Loucy (cell line): ENCODE measurements around the gene PCID2.

Experiments used
- H2AFZ ChIP-seq: fragments of 200-600 bp; sonication (generic); 2 replicates; pipeline ENCODE4 v1.6.0; 2016; ENCODE audit warnings: antibody characterized with exemption, mild to moderate bottlenecking, low read length, moderate library complexity
- H3F3A ChIP-seq: fragments of 200-600 bp; 2 replicates; pipeline ENCODE4 v1.6.0; 2016; ENCODE audit warnings: antibody characterized with exemption, low read depth, mild to moderate bottlenecking
- H3K27me3 ChIP-seq: fragments of 200-600 bp; sonication (generic); 2 replicates; pipeline ENCODE4 v1.6.1; 2014; ENCODE audit warnings: low read length, mild to moderate bottlenecking; ENCODE audit not compliant: insufficient read depth, poor library complexity, severe bottlenecking
- H3K36me3 ChIP-seq: fragments of 200-600 bp; sonication (generic); 2 replicates; pipeline ENCODE4 v1.6.1; 2016; ENCODE audit warnings: low read length; ENCODE audit not compliant: insufficient read depth
- H3K4me1 ChIP-seq: fragments of 200-600 bp; sonication (generic); 2 replicates; pipeline ENCODE4 v1.5.1; 2014; ENCODE audit warnings: low read length, mild to moderate bottlenecking; ENCODE audit not compliant: insufficient read depth, poor library complexity, severe bottlenecking
- H3K4me2 ChIP-seq: fragments of 200-600 bp; sonication (generic); 2 replicates; pipeline ENCODE4 v1.6.0; 2014; ENCODE audit warnings: antibody characterized with exemption, low read length, low read depth, mild to moderate bottlenecking; ENCODE audit not compliant: poor library complexity, severe bottlenecking
- H3K4me3 ChIP-seq: fragments of 200-600 bp; sonication (generic); 2 replicates; pipeline ENCODE4 v1.5.1; 2014; ENCODE audit warnings: low read length, mild to moderate bottlenecking, mixed read lengths; ENCODE audit not compliant: poor library complexity, severe bottlenecking
- H3K79me2 ChIP-seq: fragments of 200-600 bp; sonication (generic); 2 replicates; pipeline ENCODE4 v1.6.1; 2014; ENCODE audit warnings: low read length; ENCODE audit not compliant: insufficient read depth
- H3K9ac ChIP-seq: fragments of 200-600 bp; sonication (generic); 2 replicates; pipeline ENCODE4 v1.6.0; 2014; ENCODE audit warnings: mild to moderate bottlenecking, low read depth, low read length, moderate library complexity; ENCODE audit not compliant: poor library complexity, severe bottlenecking
- H3K9me2 ChIP-seq: fragments of 200-600 bp; sonication (generic); replicated peaks from 2 replicates; pipeline ENCODE4 v1.6.1; 2016; ENCODE audit warnings: low read depth, low read length, mixed read lengths
- H3K9me3 ChIP-seq: fragments of 200-600 bp; sonication (generic); 2 replicates; pipeline ENCODE4 v1.6.1; 2014; ENCODE audit warnings: mild to moderate bottlenecking, antibody characterized with exemption, low read length, low read depth; ENCODE audit not compliant: insufficient read depth
- H4K20me1 ChIP-seq: fragments of 200-600 bp; sonication (generic); 2 replicates; pipeline ENCODE4 v1.6.0; 2014; ENCODE audit warnings: antibody characterized with exemption, low read length, mild to moderate bottlenecking; ENCODE audit not compliant: insufficient read depth, poor library complexity, severe bottlenecking
- CTCF ChIP-seq: fragments of 200-600 bp; sonication (generic); conservative IDR thresholded peaks from 2 replicates; pipeline ENCODE4 v1.5.1; 2014; ENCODE audit warnings: mild to moderate bottlenecking, antibody characterized with exemption, low read length
- EZH2phosphoT487 ChIP-seq: fragments of 200-600 bp; IDR thresholded peaks from 2 replicates; pipeline ENCODE4 v1.6.1; 2018; ENCODE audit warnings: antibody characterized with exemption, mild to moderate bottlenecking, moderate library complexity, borderline replicate concordance

The PCID2 gene

GRCh38 chr13:113220141-113220598, 11.7 kb upstream of the PCID2 start:
- H3K9me2 ChIP-seq = no peaks in the 10 kb centered on the region
- no peak overlapping the region for H3K9ac ChIP-seq
- no peak overlapping the region for H3K4me2 ChIP-seq
- TF ChIP-seq CTCF (no peak), EZH2phosphoT487 (no peak)
- peaks cover 64% of the 10 kb centered on the region for H3K79me2 ChIP-seq
- no peaks in the 10 kb centered on the region for H3K9me3 ChIP-seq
- H3K4me1 ChIP-seq = peaks cover 14% of the 10 kb centered on the region
- no peaks in the 10 kb centered on the region for H3K27me3 ChIP-seq
- H3K36me3 ChIP-seq = peaks cover 61% of the 10 kb centered on the region
- H3K4me3 ChIP-seq = no peak overlapping the region
- H3F3A ChIP-seq = no peaks in the 10 kb centered on the region
- H2AFZ ChIP-seq = no peak overlapping the region
- H4K20me1 ChIP-seq = peaks cover 42% of the 10 kb centered on the region

GRCh38 chr13:113219256-113219940, 10.9 kb upstream of the PCID2 start:
- Histone ChIP-seq H3K9ac (no peak overlapping the region), H3K36me3 (peaks cover 53% of the 10 kb centered on the region), H3K4me2 (no peak overlapping the region)

GRCh38 chr13:113218586-113218985, 10.1 kb upstream of the PCID2 start:
- Histone ChIP-seq H3K4me3 (no peak overlapping the region), H3F3A (no peaks in the 10 kb centered on the region), H3K9ac (no peak overlapping the region), H3K4me2 (no peak overlapping the region), H3K9me2 (no peaks in the 10 kb centered on the region), H4K20me1 (peaks cover 58% of the 10 kb centered on the region), H2AFZ (no peak overlapping the region), H3K4me1 (peaks cover 28% of the 10 kb centered on the region), H3K36me3 (peaks cover 48% of the 10 kb centered on the region), H3K79me2 (peaks cover 80% of the 10 kb centered on the region), H3K9me3 (no peaks in the 10 kb centered on the region), H3K27me3 (no peaks in the 10 kb centered on the region)
- TF ChIP-seq EZH2phosphoT487 (no peak), CTCF (no peak)

More at GRCh38 chr13:113219256-113219940, 10.9 kb upstream of the PCID2 start:
- TF ChIP-seq CTCF (no peak), EZH2phosphoT487 (no peak)
- Histone ChIP-seq H3F3A (no peaks in the 10 kb centered on the region), H2AFZ (no peak overlapping the region), H3K79me2 (peaks cover 72% of the 10 kb centered on the region), H3K27me3 (no peaks in the 10 kb centered on the region), H3K9me2 (no peaks in the 10 kb centered on the region), H4K20me1 (peaks cover 49% of the 10 kb centered on the region), H3K9me3 (no peaks in the 10 kb centered on the region), H3K4me3 (no peak overlapping the region), H3K4me1 (peaks cover 21% of the 10 kb centered on the region)
